Activated T-helper 17 cell treated with anti-CD3 and anti-CD28 coated beads, Interleukin-2, amount 50 U/mL, for 72 hours (primary cell): ENCODE results near the gene FAM184A. TPM values are rescaled to one million over a fixed set of nuclear protein-coding genes. Genes with fewer than 3 reads are reported as not detected.
"Not testable (repeated sequence)": the region's sequence is repeated elsewhere in the genome, so short reads cannot be mapped to it uniquely, and the experiment has no call there.

Experiments
- ATAC-seq: fragments of 150-1000 bp; cut with Tn5 transposase; replicated peaks from 2 replicates; pipeline ENCODE4 v1.10.0; 2021; ENCODE audit warnings: mild to moderate bottlenecking, moderate library complexity
- H3K27ac Mint-ChIP-seq: one replicate; pipeline ENCODE4 v1.8.0; 2022; ENCODE audit warnings: mixed read lengths
- H3K27me3 Mint-ChIP-seq: one replicate; pipeline ENCODE4 v1.8.0; 2022; ENCODE audit warnings: mixed read lengths
- H3K36me3 Mint-ChIP-seq: one replicate; pipeline ENCODE4 v1.8.0; 2022; ENCODE audit warnings: low read depth, mild to moderate bottlenecking, mixed read lengths
- H3K4me1 Mint-ChIP-seq: one replicate; pipeline ENCODE4 v1.8.0; 2022; ENCODE audit warnings: mixed read lengths
- H3K4me3 Mint-ChIP-seq: one replicate; pipeline ENCODE4 v1.8.0; 2022; ENCODE audit warnings: mild to moderate bottlenecking, mixed read lengths
- H3K9me3 Mint-ChIP-seq: one replicate; pipeline ENCODE4 v1.8.0; 2022; ENCODE audit warnings: mixed read lengths
- total RNA-seq, 2 donors: library from RNA; stranded (reverse); gene quantifications; one replicate each; pipeline ENCODE4 v1.2.3, GENCODE V29; 2022

The FAM184A gene
- total RNA-seq, 2 donors from 2014 or later, result 9.5 to 10.6 TPM

- Mint-ChIP-seq H3K27ac (no peak overlapping the region), H3K4me3 (no peak overlapping the region), H3K27me3 (no peaks in the 10 kb centered on the region), H3K9me3 (no peaks in the 10 kb centered on the region), H3K36me3 (no peaks in the 10 kb centered on the region), H3K4me1 (no peaks in the 10 kb centered on the region)
- ATAC-seq, result no peak
Measured at GRCh38 chr6:119026822-119027221, 51.6 kb downstream of the FAM184A start.

GRCh38 chr6:119025793-119026192 lies 52.7 kb downstream of the FAM184A start:
- Mint-ChIP-seq H3K36me3 (peaks cover 6% of the 10 kb centered on the region), H3K4me3 (no peak overlapping the region), H3K4me1 (peaks cover 1% of the 10 kb centered on the region), H3K27ac (no peak overlapping the region), H3K27me3 (no peaks in the 10 kb centered on the region), H3K9me3 (no peaks in the 10 kb centered on the region)
- ATAC-seq, result no peak

- Mint-ChIP-seq H3K4me1 (peaks cover 5% of the 10 kb centered on the region), H3K36me3 (peaks cover 6% of the 10 kb centered on the region), H3K27me3 (no peaks in the 10 kb centered on the region), H3K4me3 (no peak overlapping the region), H3K27ac (no peak overlapping the region), H3K9me3 (no peaks in the 10 kb centered on the region)
- no peak for ATAC-seq
Measured at GRCh38 chr6:119024111-119024510, 54.4 kb downstream of the FAM184A start.

GRCh38 chr6:119022796-119023195 lies 55.7 kb downstream of the FAM184A start:
- no peak overlapping the region for H3K27ac Mint-ChIP-seq
- peaks cover 5% of the 10 kb centered on the region for H3K4me1 Mint-ChIP-seq
- ATAC-seq, result no peak
- H3K27me3 Mint-ChIP-seq, result no peaks in the 10 kb centered on the region
- H3K36me3 Mint-ChIP-seq, result peaks cover 6% of the 10 kb centered on the region
- no peak overlapping the region for H3K4me3 Mint-ChIP-seq
- H3K9me3 Mint-ChIP-seq, result no peaks in the 10 kb centered on the region

- no peaks in the 10 kb centered on the region for H3K27me3 Mint-ChIP-seq
- no peak for ATAC-seq
- H3K4me1 Mint-ChIP-seq, result peaks cover 5% of the 10 kb centered on the region
- no peak overlapping the region for H3K27ac Mint-ChIP-seq
- H3K36me3 Mint-ChIP-seq, result peaks cover 18% of the 10 kb centered on the region
- H3K4me3 Mint-ChIP-seq, result no peak overlapping the region
- no peaks in the 10 kb centered on the region for H3K9me3 Mint-ChIP-seq
Measured at GRCh38 chr6:119020597-119021561, 57.6 kb downstream of the FAM184A start.

- H3K4me1 Mint-ChIP-seq, H3K4me3 Mint-ChIP-seq: not testable (repeated sequence)
Measured at GRCh38 chr6:119015165-119015564, 63.3 kb downstream of the FAM184A start.

GRCh38 chr6:119012521-119012920 lies 65.9 kb downstream of the FAM184A start:
- Mint-ChIP-seq H3K9me3 (peaks cover 6% of the 10 kb centered on the region), H3K36me3 (peaks cover 32% of the 10 kb centered on the region)
- no peak for ATAC-seq

More at GRCh38 chr6:119015165-119015564, 63.3 kb downstream of the FAM184A start:
- not testable (repeated sequence) for H3K27me3 Mint-ChIP-seq, H3K27ac Mint-ChIP-seq, H3K9me3 Mint-ChIP-seq, ATAC-seq
- peaks cover 22% of the 10 kb centered on the region for H3K36me3 Mint-ChIP-seq

GRCh38 chr6:119009266-119009665 lies 69.2 kb downstream of the FAM184A start:
- not testable (repeated sequence) for H3K27me3 Mint-ChIP-seq, H3K9me3 Mint-ChIP-seq, ATAC-seq, H3K4me1 Mint-ChIP-seq, H3K27ac Mint-ChIP-seq, H3K4me3 Mint-ChIP-seq
- peaks cover 19% of the 10 kb centered on the region for H3K36me3 Mint-ChIP-seq

More at GRCh38 chr6:119012521-119012920, 65.9 kb downstream of the FAM184A start:
- no peak overlapping the region for H3K4me3 Mint-ChIP-seq
- H3K4me1 Mint-ChIP-seq, result no peaks in the 10 kb centered on the region
- H3K27me3 Mint-ChIP-seq, result no peaks in the 10 kb centered on the region
- H3K27ac Mint-ChIP-seq, result no peak overlapping the region

GRCh38 chr6:119006974-119007373 lies 71.5 kb downstream of the FAM184A start:
- peaks cover 21% of the 10 kb centered on the region for H3K36me3 Mint-ChIP-seq
- H3K4me1 Mint-ChIP-seq, result no peaks in the 10 kb centered on the region

GRCh38 chr6:119002069-119002468 lies 76.4 kb downstream of the FAM184A start:
- Mint-ChIP-seq H3K4me3 (no peak overlapping the region), H3K9me3 (no peaks in the 10 kb centered on the region), H3K36me3 (peaks cover 13% of the 10 kb centered on the region), H3K27ac (no peak overlapping the region), H3K4me1 (peaks cover 4% of the 10 kb centered on the region), H3K27me3 (no peaks in the 10 kb centered on the region)
- ATAC-seq, result no peak

More at GRCh38 chr6:119006974-119007373, 71.5 kb downstream of the FAM184A start:
- Mint-ChIP-seq H3K4me3 (no peak overlapping the region), H3K27me3 (no peaks in the 10 kb centered on the region), H3K9me3 (peaks cover 6% of the 10 kb centered on the region), H3K27ac (no peak overlapping the region)
- no peak for ATAC-seq

GRCh38 chr6:118999494-119000040 lies 78.9 kb downstream of the FAM184A start:
- Mint-ChIP-seq H3K4me1 (peaks cover 4% of the 10 kb centered on the region), H3K27me3 (no peaks in the 10 kb centered on the region), H3K9me3 (no peaks in the 10 kb centered on the region), H3K4me3 (no peak overlapping the region), H3K36me3 (peaks cover 13% of the 10 kb centered on the region), H3K27ac (no peak overlapping the region)
- no peak for ATAC-seq

GRCh38 chr6:118997426-118997825 lies 81.0 kb downstream of the FAM184A start:
- not testable (repeated sequence) for H3K4me3 Mint-ChIP-seq, ATAC-seq, H3K27ac Mint-ChIP-seq, H3K9me3 Mint-ChIP-seq, H3K4me1 Mint-ChIP-seq, H3K27me3 Mint-ChIP-seq
- H3K36me3 Mint-ChIP-seq, result peaks cover 13% of the 10 kb centered on the region

GRCh38 chr6:118996289-118996820 lies 82.1 kb downstream of the FAM184A start:
- peaks cover 4% of the 10 kb centered on the region for H3K4me1 Mint-ChIP-seq

GRCh38 chr6:118993803-118994251 lies 84.6 kb downstream of the FAM184A start:
- Mint-ChIP-seq H3K27ac (no peak overlapping the region), H3K9me3 (no peaks in the 10 kb centered on the region), H3K4me1 (peaks cover 4% of the 10 kb centered on the region), H3K4me3 (no peak overlapping the region), H3K27me3 (no peaks in the 10 kb centered on the region), H3K36me3 (no peaks in the 10 kb centered on the region)
- no peak for ATAC-seq

More at GRCh38 chr6:118996289-118996820, 82.1 kb downstream of the FAM184A start:
- no peaks in the 10 kb centered on the region for H3K27me3 Mint-ChIP-seq
- no peaks in the 10 kb centered on the region for H3K9me3 Mint-ChIP-seq
- ATAC-seq, result no peak
- peaks cover 8% of the 10 kb centered on the region for H3K36me3 Mint-ChIP-seq
- H3K27ac Mint-ChIP-seq, result no peak overlapping the region
- no peak overlapping the region for H3K4me3 Mint-ChIP-seq
